Heart right ventricle (tissue), 16 donors: ENCODE results near the gene CADM4. TPM values are rescaled to one million over a fixed set of nuclear protein-coding genes. Genes with fewer than 3 reads are reported as not detected.

Experiments
- ATAC-seq, 8 donors: fragments of 200-7000 bp; cut with Tn5 transposase; one replicate each; pipeline ENCODE4 v1.9.1; 2020; ENCODE audit warnings: mild to moderate bottlenecking in 8 of 8, moderate library complexity in 8 of 8, moderate number of reproducible peaks in 1 of 8
- DNase-seq, 2 donors: peaks; one replicate each; pipeline ENCODE4 v3.0.0-alpha.2; 2020
- H3K27ac ChIP-seq, 10 donors: fragments of 200-600 bp; sonication (generic) in 2 of 10; one replicate each; pipeline versions ENCODE4 v1.5.0 to v1.8.0; 2020 to 2022; ENCODE audit warnings: mild to moderate bottlenecking in 3 of 10
- H3K27me3 ChIP-seq, 7 donors: fragments of 200-600 bp; one replicate each; pipeline ENCODE4 v1.8.0; 2021 to 2022; ENCODE audit warnings: mild to moderate bottlenecking in 2 of 7
- H3K36me3 ChIP-seq, 9 donors: fragments of 200-600 bp; sonication (generic) in 1 of 9; one replicate each; pipeline versions ENCODE4 v1.5.0 to v1.8.0; 2020 to 2022; ENCODE audit warnings: mild to moderate bottlenecking in 2 of 9
- H3K4me1 ChIP-seq, 9 donors: fragments of 200-600 bp; sonication (generic) in 1 of 9; one replicate each; pipeline versions ENCODE4 v1.5.0 to v1.8.0; 2020 to 2022; ENCODE audit warnings: mild to moderate bottlenecking in 4 of 9
- H3K4me3 ChIP-seq, 10 donors: fragments of 200-600 bp; sonication (generic) in 2 of 10; one replicate each; pipeline versions ENCODE4 v1.5.0 to v1.8.0; 2020 to 2022; ENCODE audit warnings: mild to moderate bottlenecking in 7 of 10, moderate library complexity in 2 of 10
- H3K9me3 ChIP-seq, 11 donors: fragments of 200-600 bp in 10 of 11; sonication (generic) in 2 of 11; one replicate each; pipeline versions ENCODE4 v1.5.0 to v1.8.0; 2013 to 2022; ENCODE audit warnings: mild to moderate bottlenecking in 2 of 11, control low read depth in 1 of 11, moderate library complexity in 1 of 11
- WGBS, 2 donors: extraction: QIAGEN DNeasy Blood & Tissue Kit; methylation state at CpG; one replicate each; pipeline ENCODE4 v1.1.7; 2013; ENCODE audit warnings: inconsistent platforms in 1 of 2; 5-methylcytosine and 5-hydroxymethylcytosine counted together
- intact Hi-C, 10 donors: fragments of 100-400 bp; cut with DNase I; formaldehyde crosslinking; loops; one replicate each; pipeline versions ENCODE4 v1.11.1 to v1.14.2; 2022
- polyA plus RNA-seq, 2 donors: library from polyadenylated mRNA; stranded (reverse); fragments of 200-250 nt; gene quantifications; one replicate each; pipeline ENCODE4 v1.2.3, GENCODE V29; 2013
- total RNA-seq, 10 donors: library from RNA; stranded (reverse); fragmentation: NEBNext Ultra II Directional in 3 of 10; extraction: Animal tissue kit (Norgen Biotek cat#: 25700) in 3 of 10; gene quantifications; one replicate each; pipeline versions ENCODE4 v1.2.1 to v1.2.4, GENCODE V29; 2021 to 2023
- TF ChIP-seq, protein P1 (sequence below), 9 donors: fragments of 200-600 bp; sonication (generic) in 2 of 9; IDR thresholded peaks; one replicate each; pipeline versions ENCODE4 v1.5.0 to v1.8.0; 2021 to 2022; ENCODE audit warnings: antibody characterized with exemption in 9 of 9, mild to moderate bottlenecking in 5 of 9, moderate library complexity in 1 of 9
- donor health status: Arrhythmogenic right ventricular cardiomyopathy.
- donor health status: ischemic (EF 13 %, LVEDD 7.1; RV severe dilation, severe dysfunction).
- donor health status: healthy with polysubstance abuse.
- donor health status: DM: no; HTN: yes; CAD: no.
- donor health status: DM: no; HTN: no; CAD: no.
- donor health status: ischemic (EF 25% LVEDD 6.9; RV normal size, moderate dysfunction).
- donor health status: ischemic (EF 25% LVEDD 5.7; RV mildly dilated, moderate dysfunction).
- donor health status: healthy.
- donor health status: DM: yes; HTN: yes; CAD: no.
- donor health status: Ischemic cardiomyopathy.
- donor health status: ischemic (EF 35%, LVEDD 5.7; RV mildly dilated, moderate dysfunction).
- donor health status: nonischemic (EF 11% LVEDD 7.7; RV severe dilation, severe dysfunction).
- donor health status: DM: yes; HTN: yes; CAD: no.
- donor health status: PGD.
- donor health status: ischemic (EF 29% LVEDD 5.4; RV normal size, mild dysfunction).
- donor health status: nonischemic (EF 23%, LVEDD 6.1; RV moderate dilation, normal function).

Gene CADM4
- total and polyA plus RNA-seq, 12 donors: 3.0 to 12.3 (median 8.2) TPM

DNA sequence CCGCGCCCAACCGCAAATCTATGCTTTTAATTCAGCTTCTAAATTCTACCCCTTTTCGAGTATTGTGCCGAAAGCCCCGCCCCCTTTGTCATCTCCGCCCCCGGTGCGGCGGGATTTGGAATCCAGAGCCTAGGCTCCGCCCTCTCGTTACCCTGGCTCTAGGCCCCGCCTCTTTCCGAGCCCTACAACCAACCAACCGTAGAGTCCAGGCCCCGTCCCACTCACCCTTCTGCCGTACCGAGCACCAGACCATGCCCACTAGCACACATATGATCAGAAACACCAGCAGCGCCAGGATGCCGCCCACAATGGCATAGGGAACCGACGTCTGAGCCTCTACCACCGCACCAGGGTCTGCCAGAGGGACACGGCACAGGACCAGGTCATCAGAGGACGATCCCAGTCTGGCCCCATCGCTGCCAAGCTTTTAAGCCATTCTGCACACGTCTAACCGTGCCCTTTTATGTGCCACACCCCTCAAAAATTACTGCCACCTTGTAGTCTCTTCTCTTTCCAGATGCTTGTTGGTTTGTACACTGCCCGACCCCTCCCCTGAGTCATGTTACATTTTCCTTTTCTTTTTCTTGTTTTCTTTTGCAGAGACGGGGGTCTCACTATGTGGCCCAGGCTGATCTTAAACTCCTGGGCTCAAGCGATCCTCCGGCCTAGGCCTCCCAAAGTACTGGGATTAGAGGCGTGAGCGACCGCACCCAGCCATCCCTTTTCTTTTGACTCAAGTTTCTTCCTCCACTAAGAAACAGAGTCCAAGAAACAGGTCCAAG is 15.6 kb downstream of the CADM4 start:
- H3K36me3 ChIP-seq: no peaks in the 10 kb centered on the region
- H3K27ac ChIP-seq: no peak overlapping the region
- peaks cover 0 to 17% (median 7%) of the 10 kb centered on the region in 9 donors for H3K4me1 ChIP-seq
- H3K27me3 ChIP-seq: peaks cover 0 to 6% (median 0%) of the 10 kb centered on the region in 7 donors
- DNase-seq (no peak), ATAC-seq (no peak)
- TF ChIP-seq, protein P1, sequence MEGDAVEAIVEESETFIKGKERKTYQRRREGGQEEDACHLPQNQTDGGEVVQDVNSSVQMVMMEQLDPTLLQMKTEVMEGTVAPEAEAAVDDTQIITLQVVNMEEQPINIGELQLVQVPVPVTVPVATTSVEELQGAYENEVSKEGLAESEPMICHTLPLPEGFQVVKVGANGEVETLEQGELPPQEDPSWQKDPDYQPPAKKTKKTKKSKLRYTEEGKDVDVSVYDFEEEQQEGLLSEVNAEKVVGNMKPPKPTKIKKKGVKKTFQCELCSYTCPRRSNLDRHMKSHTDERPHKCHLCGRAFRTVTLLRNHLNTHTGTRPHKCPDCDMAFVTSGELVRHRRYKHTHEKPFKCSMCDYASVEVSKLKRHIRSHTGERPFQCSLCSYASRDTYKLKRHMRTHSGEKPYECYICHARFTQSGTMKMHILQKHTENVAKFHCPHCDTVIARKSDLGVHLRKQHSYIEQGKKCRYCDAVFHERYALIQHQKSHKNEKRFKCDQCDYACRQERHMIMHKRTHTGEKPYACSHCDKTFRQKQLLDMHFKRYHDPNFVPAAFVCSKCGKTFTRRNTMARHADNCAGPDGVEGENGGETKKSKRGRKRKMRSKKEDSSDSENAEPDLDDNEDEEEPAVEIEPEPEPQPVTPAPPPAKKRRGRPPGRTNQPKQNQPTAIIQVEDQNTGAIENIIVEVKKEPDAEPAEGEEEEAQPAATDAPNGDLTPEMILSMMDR (IDR thresholded peaks at IDR 0.05): no peak
- 78 to 79% methylated on average over 35 of the region's 35 CpGs for WGBS, 2 donors
- intact Hi-C loops: no loop called here
- H3K4me3 ChIP-seq: no peak overlapping the region
- no peaks in the 10 kb centered on the region for H3K9me3 ChIP-seq

DNA sequence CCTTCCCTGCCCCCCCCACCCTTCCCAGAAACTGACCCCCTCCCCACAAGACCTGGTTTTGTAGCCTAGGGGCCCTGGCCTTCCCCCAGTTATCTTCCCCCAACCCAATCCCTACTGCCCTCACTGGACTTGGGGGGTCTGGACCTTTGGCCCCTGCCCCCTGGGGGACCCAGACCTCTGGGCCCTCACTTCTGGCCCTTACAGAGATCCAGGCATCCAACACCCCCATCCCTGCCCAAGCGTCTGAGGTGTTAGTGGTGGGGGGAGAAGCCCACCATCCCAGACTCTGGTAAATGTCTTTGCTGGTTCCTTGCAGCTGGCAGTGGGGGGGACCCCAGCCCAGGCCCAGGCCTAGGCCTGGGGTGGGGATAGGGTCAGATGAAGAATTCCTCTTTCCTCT is 16.7 kb downstream of the CADM4 start:
- intact Hi-C loops: no loop called here
- ATAC-seq: no peak

DNA sequence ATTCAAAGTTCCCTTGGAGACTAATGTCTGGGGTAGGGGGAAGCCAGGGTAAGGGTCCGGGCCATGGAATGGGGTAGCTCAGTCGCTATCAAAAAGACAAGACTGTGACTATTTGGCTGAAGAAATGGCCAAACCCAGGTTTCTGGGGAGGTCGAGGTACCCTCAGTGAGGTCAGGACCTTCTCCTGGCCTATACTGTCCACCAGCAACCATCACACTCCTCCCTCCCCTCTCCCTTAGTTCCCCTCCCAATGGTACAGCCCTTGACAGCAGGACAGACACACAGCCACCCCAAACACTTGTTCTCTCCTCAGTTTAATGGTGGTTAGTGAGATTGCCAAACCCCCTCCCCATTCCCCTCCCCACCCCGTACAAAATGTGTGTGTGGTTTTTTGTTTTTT is 17.6 kb downstream of the CADM4 start:
- 61 to 82% methylated on average over 4 of the region's 4 CpGs for WGBS, 2 donors
- ATAC-seq: no peak
- H3K36me3 ChIP-seq: no peaks in the 10 kb centered on the region
- H3K4me3 ChIP-seq: no peak overlapping the region
- no peak for DNase-seq
- TF ChIP-seq, protein P1 (IDR thresholded peaks at IDR 0.05): no peak
- intact Hi-C loops: no loop called here
- no peaks in the 10 kb centered on the region for H3K9me3 ChIP-seq
- peaks cover 0 to 26% (median 7%) of the 10 kb centered on the region in 9 donors for H3K4me1 ChIP-seq
- H3K27me3 ChIP-seq: peaks cover 0 to 2% (median 0%) of the 10 kb centered on the region in 7 donors
- no peak overlapping the region for H3K27ac ChIP-seq

More for the DNA sequence above, 16.7 kb downstream of the CADM4 start:
- H3K4me3 ChIP-seq: no peak overlapping the region
- H3K4me1 ChIP-seq: peaks cover 0 to 26% (median 7%) of the 10 kb centered on the region in 9 donors
- no peak for DNase-seq
- TF ChIP-seq, protein P1 (IDR thresholded peaks at IDR 0.05): no peak
- no peaks in the 10 kb centered on the region for H3K36me3 ChIP-seq
- H3K9me3 ChIP-seq: no peaks in the 10 kb centered on the region
- WGBS, 2 donors: 73 to 91% methylated on average over 1 of the region's 1 CpG
- no peak overlapping the region for H3K27ac ChIP-seq
- H3K27me3 ChIP-seq: peaks cover 0 to 6% (median 0%) of the 10 kb centered on the region in 7 donors

DNA sequence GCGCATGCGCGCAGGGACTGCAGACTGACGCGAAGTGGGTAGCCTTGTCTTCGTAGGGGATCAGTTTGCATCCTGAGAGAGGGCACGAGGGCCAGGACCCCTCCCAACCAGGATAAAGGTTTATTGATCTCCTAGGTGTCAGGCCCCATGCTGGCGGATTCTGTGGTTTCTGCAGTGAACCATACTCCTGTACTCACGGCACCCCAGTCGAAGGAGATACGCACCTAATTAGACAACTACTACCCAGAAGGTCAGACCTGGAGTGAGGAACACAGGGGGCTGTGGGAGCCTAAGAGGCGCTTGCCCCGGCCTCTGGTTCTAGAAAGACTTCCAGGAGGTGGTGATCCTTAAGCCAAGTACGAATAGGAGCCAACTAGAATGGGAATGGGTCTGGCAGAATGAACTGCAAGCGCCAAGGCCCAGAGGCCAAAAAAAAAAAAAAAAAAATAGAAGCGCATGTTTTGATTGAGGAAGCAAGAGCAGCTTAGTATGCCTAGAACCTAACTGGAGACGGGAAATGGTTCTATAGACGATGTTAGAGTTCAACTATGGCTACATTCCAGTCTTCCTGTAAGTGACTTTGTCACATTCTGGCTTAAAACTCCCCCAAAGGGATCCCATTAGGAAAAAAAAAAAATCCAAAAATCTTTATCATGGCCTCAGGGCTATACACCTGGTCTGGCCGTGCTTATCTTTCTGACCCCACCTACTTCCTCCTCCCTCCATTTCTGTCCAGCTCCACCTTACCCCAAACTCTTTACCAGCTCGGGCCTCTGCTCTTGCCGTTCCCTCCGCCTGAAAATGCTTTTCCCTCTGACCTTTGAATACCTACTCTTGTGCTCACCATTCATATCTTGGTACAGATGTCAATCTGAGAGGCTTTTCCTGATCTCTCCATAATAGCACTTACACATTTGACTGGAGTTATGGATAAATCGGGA is 19.3 kb downstream of the CADM4 start:
- H3K4me1 ChIP-seq: peaks cover 0 to 26% (median 7%) of the 10 kb centered on the region in 9 donors
- peak overlapping the region; percentile 59 to 90 (median 80) for H3K4me3 ChIP-seq
- H3K36me3 ChIP-seq: no peaks in the 10 kb centered on the region
- no peaks in the 10 kb centered on the region for H3K9me3 ChIP-seq
- ATAC-seq (peak in 2 of 8 donors; percentile 3 to 4), DNase-seq (peak in 1 of 2 donors; percentile 87)
- H3K27ac ChIP-seq: peak overlapping the region in 9 of 10 donors; percentile 90 to 97 (median 94)
- TF ChIP-seq, protein P1 (IDR thresholded peaks at IDR 0.05): no peak
- 44 to 49% methylated on average over 23 of the region's 23 CpGs for WGBS, 2 donors
- H3K27me3 ChIP-seq: no peaks in the 10 kb centered on the region
- intact Hi-C loops: no loop called here
